ENCODE measurements around the gene WWP2.
"Not testable (repeated sequence)": the region's sequence is repeated elsewhere in the genome, so short reads cannot be mapped to it uniquely, and the experiment has no call there.

Gene WWP2

GRCh38 chr16:69951672-69952031, 189.5 kb downstream of the WWP2 start:
- H3K4me1 Mint-ChIP-seq; H3K27me3 Mint-ChIP-seq (ENCODE audit: low read depth); H3K9me3 Mint-ChIP-seq; H3K36me3 Mint-ChIP-seq (ENCODE audit: low read depth); H3K27ac Mint-ChIP-seq; H3K4me3 Mint-ChIP-seq: not testable (repeated sequence)

GRCh38 chr16:69952116-69952515, 190.0 kb downstream of the WWP2 start:
- H3K4me1 Mint-ChIP-seq; H3K36me3 Mint-ChIP-seq (ENCODE audit: low read depth); H3K4me3 Mint-ChIP-seq; H3K27me3 Mint-ChIP-seq (ENCODE audit: low read depth); H3K27ac Mint-ChIP-seq; H3K9me3 Mint-ChIP-seq: not testable (repeated sequence)

GRCh38 chr16:69952572-69953355, 190.6 kb downstream of the WWP2 start:
- H3K36me3 Mint-ChIP-seq (ENCODE audit: low read depth); H3K4me1 Mint-ChIP-seq; H3K27me3 Mint-ChIP-seq (ENCODE audit: low read depth); H3K9me3 Mint-ChIP-seq: not testable (repeated sequence)
- H3K4me3 Mint-ChIP-seq: peak overlapping the region in 1 of 3 experiments; percentile 59
- H3K27ac Mint-ChIP-seq: peak overlapping the region in 1 of 3 experiments; percentile 71

- H3K27me3 Mint-ChIP-seq (ENCODE audit: low read depth); H3K27ac Mint-ChIP-seq; H3K9me3 Mint-ChIP-seq; H3K4me1 Mint-ChIP-seq; H3K4me3 Mint-ChIP-seq; H3K36me3 Mint-ChIP-seq (ENCODE audit: low read depth): not testable (repeated sequence)
Measured at GRCh38 chr16:69954241-69954640, 192.1 kb downstream of the WWP2 start.

- not testable (repeated sequence) for H3K27me3 Mint-ChIP-seq (ENCODE audit: low read depth); H3K36me3 Mint-ChIP-seq (ENCODE audit: low read depth); H3K4me3 Mint-ChIP-seq; H3K27ac Mint-ChIP-seq; H3K4me1 Mint-ChIP-seq; H3K9me3 Mint-ChIP-seq
Measured at GRCh38 chr16:69963312-69963711, 201.2 kb downstream of the WWP2 start.

- H3K27ac Mint-ChIP-seq; H3K27me3 Mint-ChIP-seq (ENCODE audit: low read depth); H3K4me1 Mint-ChIP-seq; H3K4me3 Mint-ChIP-seq; H3K9me3 Mint-ChIP-seq; H3K36me3 Mint-ChIP-seq (ENCODE audit: low read depth): not testable (repeated sequence)
Measured at GRCh38 chr16:69964960-69965660, 203.0 kb downstream of the WWP2 start.

- H3K9me3 Mint-ChIP-seq; H3K36me3 Mint-ChIP-seq (ENCODE audit: low read depth); H3K27me3 Mint-ChIP-seq (ENCODE audit: low read depth); H3K4me1 Mint-ChIP-seq: not testable (repeated sequence)
- Mint-ChIP-seq H3K4me3 (peak overlapping the region; percentile 59 to 81 (median 80)), H3K27ac (peak overlapping the region in 1 of 3 experiments; percentile 40)
Measured at GRCh38 chr16:69965661-69966054, 203.5 kb downstream of the WWP2 start.

- H3K27me3 Mint-ChIP-seq (ENCODE audit: low read depth); H3K36me3 Mint-ChIP-seq (ENCODE audit: low read depth); H3K4me3 Mint-ChIP-seq; H3K9me3 Mint-ChIP-seq; H3K4me1 Mint-ChIP-seq; H3K27ac Mint-ChIP-seq: not testable (repeated sequence)
Measured at GRCh38 chr16:69967688-69968087, 205.6 kb downstream of the WWP2 start.

GRCh38 chr16:69968125-69968524, 206.0 kb downstream of the WWP2 start:
- not testable (repeated sequence) for H3K4me1 Mint-ChIP-seq; H3K4me3 Mint-ChIP-seq; H3K9me3 Mint-ChIP-seq; H3K27ac Mint-ChIP-seq; H3K27me3 Mint-ChIP-seq (ENCODE audit: low read depth); H3K36me3 Mint-ChIP-seq (ENCODE audit: low read depth)

- H3K27me3 Mint-ChIP-seq (ENCODE audit: low read depth); H3K27ac Mint-ChIP-seq; H3K4me3 Mint-ChIP-seq; H3K36me3 Mint-ChIP-seq (ENCODE audit: low read depth); H3K9me3 Mint-ChIP-seq; H3K4me1 Mint-ChIP-seq: not testable (repeated sequence)
Measured at GRCh38 chr16:69969657-69970056, 207.5 kb downstream of the WWP2 start.

- H3K27ac Mint-ChIP-seq; H3K4me3 Mint-ChIP-seq; H3K36me3 Mint-ChIP-seq (ENCODE audit: low read depth); H3K4me1 Mint-ChIP-seq; H3K27me3 Mint-ChIP-seq (ENCODE audit: low read depth); H3K9me3 Mint-ChIP-seq: not testable (repeated sequence)
Measured at GRCh38 chr16:69972120-69972519, 210.0 kb downstream of the WWP2 start.

- H3K27me3 Mint-ChIP-seq (ENCODE audit: low read depth); H3K36me3 Mint-ChIP-seq (ENCODE audit: low read depth); H3K4me1 Mint-ChIP-seq; H3K27ac Mint-ChIP-seq; H3K9me3 Mint-ChIP-seq; H3K4me3 Mint-ChIP-seq: not testable (repeated sequence)
Measured at GRCh38 chr16:69972935-69973334, 210.8 kb downstream of the WWP2 start.

- not testable (repeated sequence) for H3K9me3 Mint-ChIP-seq; H3K4me1 Mint-ChIP-seq; H3K4me3 Mint-ChIP-seq; H3K27ac Mint-ChIP-seq; H3K27me3 Mint-ChIP-seq (ENCODE audit: low read depth)
- H3K36me3 Mint-ChIP-seq (ENCODE audit: low read depth): peaks cover 31% of the 10 kb centered on the region
Measured at GRCh38 chr16:69985196-69985595, 223.1 kb downstream of the WWP2 start.

Measured in nephron (organoid).